IgD-negative memory B cell (primary cell): ENCODE results near the gene GOLGA8S. TPM values are rescaled to one million over a fixed set of nuclear protein-coding genes. Genes with fewer than 3 reads are reported as not detected.
"Not testable (repeated sequence)": the region's sequence is repeated elsewhere in the genome, so short reads cannot be mapped to it uniquely, and the experiment has no call there.

Experiments
- H3K27ac Mint-ChIP-seq, 3 donors: one replicate each; pipeline ENCODE4 v1.8.0; 2020 to 2022; ENCODE audit warnings: mild to moderate bottlenecking in 3 of 3, mixed read lengths in 3 of 3, moderate library complexity in 1 of 3
- H3K27me3 Mint-ChIP-seq: one replicate; pipeline ENCODE4 v1.8.0; 2021; ENCODE audit warnings: mixed read lengths
- H3K36me3 Mint-ChIP-seq: one replicate; pipeline ENCODE4 v1.8.0; 2020; ENCODE audit warnings: mild to moderate bottlenecking, mixed read lengths
- H3K4me1 Mint-ChIP-seq, 3 donors: one replicate each; pipeline ENCODE4 v1.8.0; 2020 to 2022; ENCODE audit warnings: mixed read lengths in 3 of 3, mild to moderate bottlenecking in 1 of 3
- H3K4me3 Mint-ChIP-seq, 4 donors: one replicate each; pipeline ENCODE4 v1.8.0; 2020 to 2022; ENCODE audit warnings: mild to moderate bottlenecking in 4 of 4, mixed read lengths in 4 of 4, moderate library complexity in 3 of 4
- H3K9me3 Mint-ChIP-seq, 3 donors: one replicate each; pipeline ENCODE4 v1.8.0; 2020 to 2021; ENCODE audit warnings: mixed read lengths in 3 of 3, mild to moderate bottlenecking in 1 of 3
- polyA plus RNA-seq: library from polyadenylated mRNA; unstranded; fragments of 300-500 nt; fragmentation: Illumina TruSeq; gene quantifications from one replicate; pipeline ENCODE4 v1.2.3, GENCODE V29; 2021

The GOLGA8S gene
- polyA plus RNA-seq, 1 donor from 2014 or later: not detected

- H3K36me3 Mint-ChIP-seq: no peaks in the 10 kb centered on the region
- H3K4me1 Mint-ChIP-seq: peaks cover 0 to 3% (median 0%) of the 10 kb centered on the region in 3 donors
- no peaks in the 10 kb centered on the region for H3K9me3 Mint-ChIP-seq
- H3K27me3 Mint-ChIP-seq: peaks cover 6% of the 10 kb centered on the region
- no peak overlapping the region for H3K4me3 Mint-ChIP-seq
- no peak overlapping the region for H3K27ac Mint-ChIP-seq
Measured at GRCh38 chr15:23384371-23384770, 29.8 kb downstream of the GOLGA8S start.

GRCh38 chr15:23385886-23386430, 31.4 kb downstream of the GOLGA8S start:
- H3K4me3 Mint-ChIP-seq: peak overlapping the region in 2 of 4 donors; percentile 60 to 79

DNA sequence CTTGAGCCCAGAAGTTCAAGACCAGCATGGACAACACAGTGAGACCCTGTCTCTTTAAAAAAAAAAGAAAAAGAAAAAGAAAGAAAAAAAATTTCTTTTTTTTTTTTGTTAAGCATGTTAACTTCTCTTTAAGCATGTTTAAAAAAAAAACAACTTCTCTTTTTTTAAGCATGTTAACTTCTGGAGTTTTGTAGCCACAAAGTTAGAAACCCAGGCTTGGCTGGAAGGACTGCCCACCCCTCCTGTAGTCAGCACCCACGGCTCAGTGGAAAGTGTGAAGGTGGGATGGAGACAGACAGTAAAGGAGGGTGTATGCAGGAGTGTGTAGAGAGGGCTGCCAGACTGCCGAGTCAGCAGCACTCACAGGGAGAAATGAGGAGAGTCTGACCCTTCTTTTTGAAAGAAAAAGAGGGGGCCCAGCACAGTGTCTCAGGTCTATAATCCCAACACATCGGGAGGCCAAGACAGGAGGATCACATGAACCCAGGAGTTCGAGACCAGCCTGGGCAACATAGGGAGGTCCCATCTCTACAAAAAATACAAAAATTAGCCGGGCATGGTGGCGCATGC, 33.2 kb downstream of the GOLGA8S start:
- H3K9me3 Mint-ChIP-seq: no peaks in the 10 kb centered on the region
- H3K4me3 Mint-ChIP-seq: no peak overlapping the region
- peaks cover 6% of the 10 kb centered on the region for H3K27me3 Mint-ChIP-seq
- H3K36me3 Mint-ChIP-seq: no peaks in the 10 kb centered on the region
- H3K4me1 Mint-ChIP-seq: peaks cover 0 to 3% (median 0%) of the 10 kb centered on the region in 3 donors
- H3K27ac Mint-ChIP-seq: no peak overlapping the region

More at GRCh38 chr15:23385886-23386430, 31.4 kb downstream of the GOLGA8S start:
- H3K4me1 Mint-ChIP-seq: peaks cover 0 to 3% (median 0%) of the 10 kb centered on the region in 3 donors
- peaks cover 6% of the 10 kb centered on the region for H3K27me3 Mint-ChIP-seq
- no peak overlapping the region for H3K27ac Mint-ChIP-seq
- H3K9me3 Mint-ChIP-seq: no peaks in the 10 kb centered on the region
- H3K36me3 Mint-ChIP-seq: no peaks in the 10 kb centered on the region

DNA sequence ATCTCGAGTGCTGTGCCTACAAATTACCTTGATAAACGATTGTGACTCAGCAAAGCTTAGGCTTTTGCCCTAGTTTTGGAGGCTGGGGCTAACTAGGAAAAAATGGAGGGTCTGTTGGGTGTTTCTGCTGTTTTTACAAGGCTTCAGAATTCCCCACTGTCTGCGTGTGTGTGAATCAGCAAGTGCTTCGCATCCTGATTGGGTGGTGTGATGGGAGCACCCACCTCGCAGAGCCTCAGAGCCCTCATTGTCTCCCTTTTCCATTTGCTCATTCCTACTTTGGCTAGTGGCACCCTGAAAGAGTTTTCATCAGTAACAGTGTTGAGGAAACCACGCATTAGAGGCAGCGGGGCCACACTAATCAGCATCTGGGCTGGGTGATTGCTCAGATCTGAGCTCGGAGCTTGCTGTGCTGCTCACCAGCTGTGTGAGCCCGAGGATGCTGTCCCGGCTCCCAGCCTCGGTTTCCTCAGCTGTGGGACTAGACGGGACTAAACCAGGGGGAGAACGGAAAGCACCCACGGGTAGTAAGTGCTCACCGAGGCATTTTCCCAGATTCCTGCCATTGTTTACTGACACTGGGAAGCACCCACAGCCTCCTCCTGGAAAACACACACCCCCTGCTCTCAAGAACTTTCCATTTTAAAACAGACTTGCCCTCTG, 40.6 kb downstream of the GOLGA8S start:
- H3K27me3 Mint-ChIP-seq: no peaks in the 10 kb centered on the region
- no peaks in the 10 kb centered on the region for H3K4me1 Mint-ChIP-seq
- H3K27ac Mint-ChIP-seq: no peak overlapping the region
- peaks cover 0 to 3% (median 0%) of the 10 kb centered on the region in 3 donors for H3K9me3 Mint-ChIP-seq
- no peak overlapping the region for H3K4me3 Mint-ChIP-seq
- no peaks in the 10 kb centered on the region for H3K36me3 Mint-ChIP-seq

DNA sequence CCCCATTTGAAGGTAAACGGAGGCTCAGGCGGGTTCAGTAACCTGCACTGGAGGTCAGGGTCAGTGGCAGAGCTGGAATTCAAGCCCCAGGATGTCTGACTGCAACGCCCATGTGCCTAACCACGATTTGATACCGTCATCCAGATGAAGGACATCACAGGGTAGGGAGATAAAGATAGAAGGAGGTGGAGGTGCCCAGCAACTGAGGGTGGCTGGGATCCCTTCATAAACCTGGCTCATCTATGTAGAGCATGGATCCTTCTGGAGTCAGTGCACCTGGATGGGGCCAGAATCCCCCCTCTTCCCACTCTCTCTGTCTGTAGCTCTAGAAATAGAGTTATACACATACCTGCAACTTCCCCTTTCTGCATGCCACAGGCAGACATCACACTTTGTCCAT, 41.3 kb downstream of the GOLGA8S start:
- no peak overlapping the region for H3K4me3 Mint-ChIP-seq
- H3K4me1 Mint-ChIP-seq: no peaks in the 10 kb centered on the region
- H3K9me3 Mint-ChIP-seq: peaks cover 0 to 5% (median 0%) of the 10 kb centered on the region in 3 donors
- no peak overlapping the region for H3K27ac Mint-ChIP-seq
- no peaks in the 10 kb centered on the region for H3K36me3 Mint-ChIP-seq
- no peaks in the 10 kb centered on the region for H3K27me3 Mint-ChIP-seq

DNA sequence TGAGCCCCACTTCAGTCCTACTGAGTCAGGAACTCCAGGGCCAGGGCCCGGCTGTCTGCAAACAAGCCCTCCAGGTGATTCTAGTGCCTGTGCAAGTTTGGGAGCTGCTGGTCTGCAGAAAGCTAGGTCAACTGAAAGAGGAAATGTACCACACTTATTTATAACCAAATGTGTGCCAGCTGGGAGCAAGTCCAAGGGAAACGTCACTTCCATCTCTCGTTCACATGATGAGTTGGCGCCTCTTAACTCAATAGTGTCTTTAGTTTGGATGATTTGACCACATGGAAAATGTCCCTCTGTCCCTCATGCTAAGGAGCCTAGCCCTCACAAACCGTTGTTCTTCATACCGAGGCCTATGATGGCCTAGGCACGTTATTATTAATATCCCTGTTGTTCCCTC, 43.2 kb downstream of the GOLGA8S start:
- peaks cover 0 to 6% (median 0%) of the 10 kb centered on the region in 3 donors for H3K9me3 Mint-ChIP-seq
- no peak overlapping the region for H3K4me3 Mint-ChIP-seq
- H3K36me3 Mint-ChIP-seq: no peaks in the 10 kb centered on the region
- no peaks in the 10 kb centered on the region for H3K27me3 Mint-ChIP-seq
- no peak overlapping the region for H3K27ac Mint-ChIP-seq
- no peaks in the 10 kb centered on the region for H3K4me1 Mint-ChIP-seq

DNA sequence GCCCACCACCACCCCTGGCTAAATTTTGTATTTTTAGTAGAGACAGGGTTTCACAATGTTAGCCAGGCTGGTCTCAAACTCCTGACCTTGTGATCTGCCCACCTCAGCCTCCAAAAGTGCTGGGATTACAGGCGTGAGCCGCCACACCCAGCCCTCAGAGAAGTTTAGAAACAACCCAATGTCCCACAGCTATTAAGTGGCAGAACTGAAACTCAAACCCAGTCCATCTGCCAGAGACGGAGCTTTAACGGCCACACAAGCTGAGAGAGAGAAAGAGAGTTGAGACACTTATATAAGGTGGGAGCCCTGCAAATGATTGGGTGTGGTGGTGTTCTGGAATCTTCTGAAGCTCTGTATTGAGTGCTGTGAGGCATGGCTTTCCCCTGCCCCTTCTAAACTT, 43.8 kb downstream of the GOLGA8S start:
- not testable (repeated sequence) for H3K27me3 Mint-ChIP-seq, H3K4me1 Mint-ChIP-seq, H3K4me3 Mint-ChIP-seq

DNA sequence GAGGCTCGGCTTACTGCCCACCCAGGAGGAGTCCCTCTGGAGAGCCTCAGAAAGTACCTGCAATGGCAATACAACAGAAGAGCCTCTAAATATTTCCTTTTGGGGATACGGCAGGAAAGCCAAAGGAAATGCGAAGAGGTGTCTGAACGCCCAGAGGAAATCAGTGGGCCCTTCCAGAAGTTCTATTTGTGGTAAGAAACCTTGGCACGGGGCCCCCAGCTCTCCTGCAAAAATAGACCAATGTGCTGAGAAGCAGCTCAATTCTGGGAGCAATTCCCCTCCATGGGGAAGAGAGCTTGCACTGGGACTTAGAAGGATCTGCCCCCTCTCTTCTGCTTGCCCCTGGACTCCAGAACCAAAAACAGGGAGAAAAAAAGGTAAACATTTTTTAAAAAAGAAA, 44.7 kb downstream of the GOLGA8S start:
- not testable (repeated sequence) for H3K4me3 Mint-ChIP-seq, H3K27me3 Mint-ChIP-seq, H3K9me3 Mint-ChIP-seq, H3K4me1 Mint-ChIP-seq, H3K36me3 Mint-ChIP-seq, H3K27ac Mint-ChIP-seq

More for the DNA sequence above, 43.8 kb downstream of the GOLGA8S start:
- H3K27ac Mint-ChIP-seq, H3K36me3 Mint-ChIP-seq, H3K9me3 Mint-ChIP-seq: not testable (repeated sequence)

- no peaks in the 10 kb centered on the region for H3K4me1 Mint-ChIP-seq
- no peak overlapping the region for H3K27ac Mint-ChIP-seq
- peaks cover 2% of the 10 kb centered on the region for H3K27me3 Mint-ChIP-seq
- no peaks in the 10 kb centered on the region for H3K36me3 Mint-ChIP-seq
- peaks cover 0 to 7% (median 0%) of the 10 kb centered on the region in 3 donors for H3K9me3 Mint-ChIP-seq
- H3K4me3 Mint-ChIP-seq: no peak overlapping the region
Measured at GRCh38 chr15:23401627-23402026, 47.1 kb downstream of the GOLGA8S start.

DNA sequence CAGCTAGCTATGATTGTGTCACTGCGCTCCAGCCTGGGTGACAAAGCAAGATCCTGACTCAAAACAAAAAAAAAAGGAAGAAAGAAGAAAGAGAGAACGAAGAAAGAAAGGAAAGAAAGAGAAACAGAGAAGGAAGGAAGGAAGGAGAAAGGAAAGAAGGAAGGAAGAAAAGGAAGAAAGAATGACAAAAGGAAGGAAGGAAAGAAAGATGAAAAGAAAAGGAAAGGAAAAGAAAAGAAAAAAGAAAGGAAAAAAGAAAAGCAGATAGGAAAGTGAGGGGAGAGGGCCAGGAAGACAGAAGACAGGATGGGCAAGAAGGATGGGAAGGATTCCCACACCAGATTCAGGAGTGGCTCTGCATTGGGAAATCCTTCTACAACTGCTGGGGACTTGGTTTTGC, 47.6 kb downstream of the GOLGA8S start:
- peaks cover 3% of the 10 kb centered on the region for H3K27me3 Mint-ChIP-seq

GRCh38 chr15:23402544-23402943, 48.0 kb downstream of the GOLGA8S start:
- no peak overlapping the region for H3K4me3 Mint-ChIP-seq
- H3K9me3 Mint-ChIP-seq: peaks cover 1 to 7% (median 4%) of the 10 kb centered on the region in 3 donors
- H3K27me3 Mint-ChIP-seq: peaks cover 3% of the 10 kb centered on the region
- H3K4me1 Mint-ChIP-seq: no peaks in the 10 kb centered on the region
- no peak overlapping the region for H3K27ac Mint-ChIP-seq
- H3K36me3 Mint-ChIP-seq: peaks cover 3% of the 10 kb centered on the region

More for the DNA sequence above, 47.6 kb downstream of the GOLGA8S start:
- Mint-ChIP-seq H3K4me3 (no peak overlapping the region), H3K9me3 (peaks cover 1 to 7% (median 3%) of the 10 kb centered on the region in 3 donors), H3K27ac (no peak overlapping the region), H3K4me1 (no peaks in the 10 kb centered on the region), H3K36me3 (peaks cover 3% of the 10 kb centered on the region)

GRCh38 chr15:23403550-23403949, 49.0 kb downstream of the GOLGA8S start:
- no peak overlapping the region for H3K4me3 Mint-ChIP-seq
- no peaks in the 10 kb centered on the region for H3K4me1 Mint-ChIP-seq
- peaks cover 3% of the 10 kb centered on the region for H3K36me3 Mint-ChIP-seq
- no peak overlapping the region for H3K27ac Mint-ChIP-seq
- peaks cover 3% of the 10 kb centered on the region for H3K27me3 Mint-ChIP-seq
- H3K9me3 Mint-ChIP-seq: peaks cover 1 to 7% (median 4%) of the 10 kb centered on the region in 3 donors

DNA sequence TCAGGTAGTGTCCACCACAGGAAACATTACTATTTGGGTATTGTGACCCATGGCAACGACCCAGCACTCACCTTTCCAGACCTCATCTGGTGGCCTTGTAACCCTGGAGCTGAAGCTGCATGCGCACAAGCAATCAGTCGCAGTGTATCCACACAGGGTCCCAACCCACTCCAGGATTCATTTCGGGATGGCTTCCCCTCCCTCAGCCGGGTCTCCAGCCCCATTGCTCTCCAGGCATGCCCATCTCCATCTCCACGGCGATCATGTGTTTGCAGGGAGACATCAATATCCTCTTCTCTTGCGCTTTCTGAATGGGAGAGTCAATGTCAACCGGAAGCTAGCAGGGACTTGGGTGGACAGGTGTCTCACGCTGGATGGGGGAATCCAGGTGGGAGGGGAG, 57.3 kb downstream of the GOLGA8S start:
- Mint-ChIP-seq H3K9me3 (peaks cover 1 to 4% (median 4%) of the 10 kb centered on the region in 3 donors), H3K4me1 (no peaks in the 10 kb centered on the region), H3K27ac (no peak overlapping the region), H3K27me3 (peaks cover 1% of the 10 kb centered on the region), H3K36me3 (peaks cover 4% of the 10 kb centered on the region), H3K4me3 (no peak overlapping the region)

- H3K27ac Mint-ChIP-seq: peak overlapping the region in 1 of 3 donors; percentile 40
- not testable (repeated sequence) for H3K9me3 Mint-ChIP-seq, H3K4me1 Mint-ChIP-seq, H3K4me3 Mint-ChIP-seq, H3K27me3 Mint-ChIP-seq, H3K36me3 Mint-ChIP-seq
Measured at GRCh38 chr15:23412881-23413600, 58.5 kb downstream of the GOLGA8S start.
